Activated T-helper 2 cell treated with anti-CD3 and anti-CD28 coated beads, Interferon-gamma antibody, Interleukin-2, Interleukin-4, amounts not matched to agents 10 μg/mL and 5 μg/mL and 100 μg/mL, durations not matched to agents 14 hours and 24 hours and 36 hours (primary cell): ENCODE results near the gene CSNK1G3. TPM values are rescaled to one million over a fixed set of nuclear protein-coding genes. Genes with fewer than 3 reads are reported as not detected.
"Not testable (repeated sequence)": the region's sequence is repeated elsewhere in the genome, so short reads cannot be mapped to it uniquely, and the experiment has no call there.

ENCODE experiments used
- DNase-seq: peaks from one replicate; pipeline ENCODE4 v3.0.0; 2021; ENCODE audit warnings: low spot score
- H3K27ac Mint-ChIP-seq: one replicate; pipeline ENCODE4 v1.8.0; 2021; ENCODE audit warnings: mixed read lengths
- H3K27me3 Mint-ChIP-seq: one replicate; pipeline ENCODE4 v1.8.0; 2021; ENCODE audit warnings: low read depth, mixed read lengths
- H3K36me3 Mint-ChIP-seq: one replicate; pipeline ENCODE4 v1.8.0; 2021; ENCODE audit warnings: low read depth, mixed read lengths
- H3K4me1 Mint-ChIP-seq: one replicate; pipeline ENCODE4 v1.8.0; 2021; ENCODE audit warnings: low read depth, mixed read lengths
- H3K4me3 Mint-ChIP-seq: one replicate; pipeline ENCODE4 v1.8.0; 2021; ENCODE audit warnings: low read depth, mild to moderate bottlenecking, moderate library complexity, mixed read lengths
- H3K9me3 Mint-ChIP-seq: one replicate; pipeline ENCODE4 v1.8.0; 2021; ENCODE audit warnings: mixed read lengths
- intact Hi-C: fragments of 100-400 bp; cut with micrococcal nuclease; formaldehyde crosslinking; loops from one replicate; pipeline ENCODE4 v1.15.1; 2023
- total RNA-seq: library from RNA; stranded (reverse); gene quantifications from 2 replicates; pipeline ENCODE4 v1.2.3, GENCODE V29; 2022

The CSNK1G3 gene
- total RNA-seq, 1 donor from 2014 or later, result 37.7 TPM

GRCh38 chr5:123597018-123597417 lies 85.0 kb downstream of the CSNK1G3 start:
- intact Hi-C loops, result loop anchor here (5.0 kb wide), 1 partner anchor 45 kb away; no protein-coding TSS in a partner anchor
- peaks cover 11% of the 10 kb centered on the region for H3K4me1 Mint-ChIP-seq
- peaks cover 31% of the 10 kb centered on the region for H3K36me3 Mint-ChIP-seq
- H3K4me3 Mint-ChIP-seq, result no peak overlapping the region
- peaks cover 3% of the 10 kb centered on the region for H3K9me3 Mint-ChIP-seq
- H3K27ac Mint-ChIP-seq, result no peak overlapping the region
- no peaks in the 10 kb centered on the region for H3K27me3 Mint-ChIP-seq
- no peak for DNase-seq

DNA sequence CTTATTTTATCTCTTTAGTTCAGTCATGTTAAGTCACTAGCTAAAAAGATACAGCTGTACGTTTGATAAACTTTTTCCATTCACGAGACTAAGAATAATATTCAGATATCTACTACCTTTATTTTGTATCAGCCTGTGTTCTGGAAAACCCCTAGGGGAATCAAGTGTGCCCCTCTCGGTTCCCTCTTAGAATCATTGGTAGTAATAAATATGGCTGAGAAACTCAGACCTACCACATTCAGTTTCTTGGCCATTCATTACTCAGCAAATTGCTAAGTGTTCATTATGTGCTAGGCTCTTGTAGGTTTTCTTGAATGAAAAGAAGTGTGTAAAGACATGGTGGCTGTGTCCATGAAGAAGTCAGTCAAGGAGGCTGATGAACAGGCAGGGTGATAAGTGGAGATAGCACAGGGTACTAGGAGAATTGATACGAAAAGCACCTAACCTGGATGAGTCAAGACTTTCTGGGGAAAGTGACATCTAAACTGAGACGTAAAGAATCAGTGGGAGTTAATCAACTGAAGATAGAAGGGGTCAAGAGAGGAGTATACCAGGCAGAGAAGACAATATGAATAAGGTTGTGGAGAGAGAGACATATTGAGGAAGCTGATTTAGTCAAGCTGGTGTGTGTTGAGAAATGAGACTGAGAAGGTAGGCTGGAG lies 86.2 kb downstream of the CSNK1G3 start:
- no peaks in the 10 kb centered on the region for H3K9me3 Mint-ChIP-seq
- no peaks in the 10 kb centered on the region for H3K27me3 Mint-ChIP-seq
- H3K36me3 Mint-ChIP-seq, result peaks cover 33% of the 10 kb centered on the region
- DNase-seq, result no peak
- intact Hi-C loops, result loop anchor here (5.0 kb wide), 1 partner anchor 46 kb away; no protein-coding TSS in a partner anchor
- H3K27ac Mint-ChIP-seq, result no peak overlapping the region
- no peak overlapping the region for H3K4me3 Mint-ChIP-seq
- peaks cover 11% of the 10 kb centered on the region for H3K4me1 Mint-ChIP-seq

DNA sequence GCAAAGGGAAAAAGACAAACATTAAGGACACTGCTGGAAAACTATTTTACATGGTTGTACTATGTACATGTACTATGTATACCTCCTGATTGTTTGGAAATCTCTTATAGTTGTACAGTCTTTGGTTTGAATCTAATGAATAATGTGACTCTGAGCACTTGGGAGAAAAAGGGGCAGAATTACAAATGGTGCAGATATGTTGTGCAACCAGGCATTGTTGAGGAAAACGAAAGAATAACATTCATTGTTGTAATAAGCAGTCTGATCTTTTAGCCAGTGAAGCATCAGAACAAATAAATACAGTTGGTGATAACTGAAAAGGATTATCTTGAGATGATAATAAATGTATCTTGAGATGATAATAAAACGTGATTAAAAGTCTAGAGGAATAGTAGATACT lies 87.2 kb downstream of the CSNK1G3 start:
- Mint-ChIP-seq H3K4me3 (no peak overlapping the region), H3K4me1 (peaks cover 4% of the 10 kb centered on the region), H3K36me3 (peaks cover 24% of the 10 kb centered on the region), H3K27me3 (no peaks in the 10 kb centered on the region), H3K9me3 (no peaks in the 10 kb centered on the region), H3K27ac (no peak overlapping the region)
- intact Hi-C loops, result loop anchor here (5.0 kb wide), 1 partner anchor 47 kb away; no protein-coding TSS in a partner anchor
- DNase-seq, result no peak

DNA sequence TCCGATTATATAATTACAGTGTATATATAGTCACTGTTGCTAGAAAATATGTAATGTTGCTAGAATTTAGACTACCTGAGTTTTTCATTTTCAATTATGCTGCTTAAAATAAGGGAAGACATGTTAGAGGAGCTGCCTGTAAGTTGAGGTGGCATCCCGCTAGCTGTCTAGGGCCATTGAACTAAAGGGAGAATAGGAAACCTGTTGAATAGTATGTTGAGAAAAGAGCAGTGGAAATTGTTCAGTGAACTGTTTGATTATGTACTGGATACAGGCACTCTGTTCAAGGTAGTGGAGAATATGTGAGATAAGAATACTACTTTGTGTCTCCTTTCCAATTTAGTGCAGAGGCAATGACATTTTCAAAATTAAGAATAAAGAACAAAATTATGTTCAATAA lies 89.6 kb downstream of the CSNK1G3 start:
- intact Hi-C loops, result no loop called here
- H3K27me3 Mint-ChIP-seq, result no peaks in the 10 kb centered on the region
- DNase-seq, result no peak
- peaks cover 5% of the 10 kb centered on the region for H3K4me1 Mint-ChIP-seq
- H3K36me3 Mint-ChIP-seq, result peaks cover 18% of the 10 kb centered on the region
- H3K27ac Mint-ChIP-seq, result no peak overlapping the region
- H3K4me3 Mint-ChIP-seq, result no peak overlapping the region
- H3K9me3 Mint-ChIP-seq, result no peaks in the 10 kb centered on the region

DNA sequence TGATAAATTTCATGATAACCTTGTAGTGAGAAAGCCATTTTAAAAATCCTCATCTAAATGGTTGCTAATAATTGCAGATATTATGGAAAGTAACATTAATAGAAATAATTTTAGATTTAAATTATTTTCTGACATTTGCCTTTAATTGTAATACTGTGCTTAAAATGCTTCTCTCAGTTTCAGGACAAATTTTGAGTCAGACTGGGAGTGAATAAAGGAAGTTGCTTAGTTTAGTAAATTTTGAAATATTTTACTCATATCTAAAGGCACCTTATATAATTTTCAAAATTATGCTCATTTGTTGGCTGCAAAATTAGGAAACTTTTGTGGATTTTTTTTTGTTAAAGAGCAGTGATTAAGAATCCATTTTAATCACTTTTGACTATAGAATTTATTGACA lies 93.8 kb downstream of the CSNK1G3 start:
- H3K4me1 Mint-ChIP-seq, result peaks cover 16% of the 10 kb centered on the region
- H3K27me3 Mint-ChIP-seq, result no peaks in the 10 kb centered on the region
- no peak overlapping the region for H3K27ac Mint-ChIP-seq
- H3K4me3 Mint-ChIP-seq, result no peak overlapping the region
- intact Hi-C loops, result no loop called here
- peaks cover 21% of the 10 kb centered on the region for H3K36me3 Mint-ChIP-seq
- no peak for DNase-seq
- no peaks in the 10 kb centered on the region for H3K9me3 Mint-ChIP-seq

DNA sequence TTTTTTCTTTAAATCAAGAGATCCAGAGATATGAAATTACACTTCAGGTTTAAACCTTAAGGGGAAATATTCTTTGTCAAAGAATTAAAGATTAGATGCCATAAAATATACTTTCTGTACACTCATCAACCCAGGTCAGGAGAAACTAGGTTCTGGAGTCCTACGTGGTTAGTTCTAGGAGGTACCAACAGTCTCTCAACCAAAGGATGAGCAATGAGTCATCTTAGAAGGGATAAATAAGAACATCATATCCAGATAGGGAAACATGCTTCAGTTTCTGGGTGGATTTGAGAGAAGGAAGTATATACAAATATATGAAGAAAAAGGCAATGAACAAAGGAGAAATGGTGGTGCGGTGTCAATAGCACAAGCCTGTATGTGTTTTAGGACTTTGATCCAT lies 98.2 kb downstream of the CSNK1G3 start:
- H3K4me1 Mint-ChIP-seq, result peaks cover 16% of the 10 kb centered on the region
- peak overlapping the region; percentile 49 for H3K27ac Mint-ChIP-seq
- intact Hi-C loops, result loop anchor here (2.0 to 5.0 kb wide), 2 partner anchors 63 to 97 kb away; partner anchors contain the start of gene CSNK1G3
- no peaks in the 10 kb centered on the region for H3K27me3 Mint-ChIP-seq
- H3K4me3 Mint-ChIP-seq, result no peak overlapping the region
- H3K9me3 Mint-ChIP-seq, result no peaks in the 10 kb centered on the region
- DNase-seq, result no peak
- peaks cover 25% of the 10 kb centered on the region for H3K36me3 Mint-ChIP-seq

DNA sequence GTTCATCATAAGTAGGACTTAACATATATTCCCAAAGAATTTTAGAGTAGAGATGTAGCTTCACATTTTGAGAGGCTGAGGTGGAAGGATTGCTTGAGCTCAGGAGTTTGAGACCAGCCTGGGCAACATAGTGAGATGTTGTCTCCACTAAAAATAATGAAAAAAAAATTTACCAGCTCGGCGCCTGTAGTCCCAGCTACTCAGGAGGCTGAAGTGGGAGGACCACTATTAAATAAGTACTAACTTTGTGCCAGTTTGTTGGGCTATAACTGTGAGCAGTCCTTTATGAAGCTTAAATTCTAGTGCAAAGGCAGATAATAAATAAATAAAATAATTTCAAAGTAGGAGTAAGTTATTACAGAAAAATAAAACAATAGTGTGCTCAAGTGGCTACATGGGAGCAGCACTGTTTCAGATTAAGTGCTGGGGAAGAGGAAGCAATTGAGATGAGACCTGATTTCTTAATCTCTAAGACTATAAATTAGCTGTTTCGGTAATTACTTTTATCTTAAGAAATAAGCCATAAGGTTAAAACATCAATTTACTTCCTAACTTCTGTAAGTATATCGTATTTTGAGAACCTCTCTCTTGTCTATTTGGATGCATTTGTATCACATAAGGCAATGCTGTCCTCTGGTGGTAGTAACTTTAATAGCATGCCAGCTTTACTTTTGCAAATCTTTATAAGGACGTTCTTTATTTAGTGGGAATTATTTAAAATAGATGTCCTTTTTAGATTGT lies 98.9 kb downstream of the CSNK1G3 start:
- Mint-ChIP-seq H3K4me3 (no peak overlapping the region), H3K27ac (peak overlapping the region; percentile 49), H3K36me3 (peaks cover 25% of the 10 kb centered on the region), H3K27me3 (no peaks in the 10 kb centered on the region), H3K4me1 (peaks cover 15% of the 10 kb centered on the region), H3K9me3 (no peaks in the 10 kb centered on the region)
- DNase-seq, result no peak
- intact Hi-C loops, result loop anchor here (1.0 to 5.0 kb wide), 5 partner anchors 64 to 518 kb away; partner anchors contain the start of genes CEP120 and CSNK1G3

DNA sequence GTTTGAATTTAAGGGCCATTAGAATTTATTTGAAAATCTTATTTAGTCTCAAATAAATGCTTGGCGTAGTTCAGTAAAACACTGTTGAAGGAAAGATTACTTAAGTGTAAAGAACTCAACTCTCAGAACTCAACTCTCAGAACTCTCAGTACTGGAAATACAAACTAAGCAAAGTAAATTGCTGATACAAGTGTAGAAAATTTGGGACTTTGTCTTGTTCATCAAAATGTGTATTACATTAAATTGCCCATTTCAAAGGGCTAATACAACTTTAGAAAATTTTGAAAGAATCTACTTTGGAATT lies 99.4 kb downstream of the CSNK1G3 start:
- no peak for DNase-seq
- no peak overlapping the region for H3K27ac Mint-ChIP-seq
- intact Hi-C loops, result loop anchor here (1.0 to 5.0 kb wide), 5 partner anchors 64 to 518 kb away; partner anchors contain the start of genes CEP120 and CSNK1G3
- no peak overlapping the region for H3K4me3 Mint-ChIP-seq
- H3K4me1 Mint-ChIP-seq, result peaks cover 15% of the 10 kb centered on the region
- no peaks in the 10 kb centered on the region for H3K27me3 Mint-ChIP-seq
- no peaks in the 10 kb centered on the region for H3K9me3 Mint-ChIP-seq
- peaks cover 25% of the 10 kb centered on the region for H3K36me3 Mint-ChIP-seq

- intact Hi-C loops, result no loop called here
- Mint-ChIP-seq H3K4me1 (no peaks in the 10 kb centered on the region), H3K27me3 (no peaks in the 10 kb centered on the region), H3K36me3 (peaks cover 23% of the 10 kb centered on the region), H3K27ac (no peak overlapping the region), H3K4me3 (no peak overlapping the region), H3K9me3 (no peaks in the 10 kb centered on the region)
- DNase-seq, result no peak
Measured at GRCh38 chr5:123617561-123617960, 105.6 kb downstream of the CSNK1G3 start.

GRCh38 chr5:123626051-123626450 lies 114.1 kb downstream of the CSNK1G3 start:
- intact Hi-C loops, result no loop called here
- DNase-seq, result no peak
- Mint-ChIP-seq H3K4me3 (no peak overlapping the region), H3K27ac (no peak overlapping the region), H3K27me3 (no peaks in the 10 kb centered on the region), H3K4me1 (no peaks in the 10 kb centered on the region), H3K9me3 (peaks cover 43% of the 10 kb centered on the region), H3K36me3 (no peaks in the 10 kb centered on the region)

GRCh38 chr5:123628860-123629544 lies 117.0 kb downstream of the CSNK1G3 start:
- Mint-ChIP-seq H3K4me3 (no peak overlapping the region), H3K9me3 (peaks cover 36% of the 10 kb centered on the region), H3K27ac (no peak overlapping the region), H3K27me3 (no peaks in the 10 kb centered on the region), H3K36me3 (no peaks in the 10 kb centered on the region), H3K4me1 (no peaks in the 10 kb centered on the region)
- DNase-seq, result no peak
- intact Hi-C loops, result no loop called here

GRCh38 chr5:123636006-123636405 lies 124.0 kb downstream of the CSNK1G3 start:
- intact Hi-C loops, result no loop called here
- H3K4me3 Mint-ChIP-seq, result no peak overlapping the region
- no peaks in the 10 kb centered on the region for H3K9me3 Mint-ChIP-seq
- H3K4me1 Mint-ChIP-seq, result no peaks in the 10 kb centered on the region
- DNase-seq, result no peak
- H3K27ac Mint-ChIP-seq, result no peak overlapping the region
- no peaks in the 10 kb centered on the region for H3K27me3 Mint-ChIP-seq
- H3K36me3 Mint-ChIP-seq, result no peaks in the 10 kb centered on the region

GRCh38 chr5:123637028-123637427 lies 125.1 kb downstream of the CSNK1G3 start:
- H3K4me3 Mint-ChIP-seq, H3K9me3 Mint-ChIP-seq, intact Hi-C loops, H3K27ac Mint-ChIP-seq, H3K36me3 Mint-ChIP-seq, H3K27me3 Mint-ChIP-seq, DNase-seq, H3K4me1 Mint-ChIP-seq: not testable (repeated sequence)
